Transverse colon (tissue), 4 donors: ENCODE results near the gene CCDC180. TPM values are rescaled to one million over a fixed set of nuclear protein-coding genes. Genes with fewer than 3 reads are reported as not detected.

Source experiments
- DNase-seq: peaks from one replicate; pipeline ENCODE4 v3.0.0-alpha.2; 2019
- H3K27ac ChIP-seq, 4 donors: fragments of 200-600 bp; sonication (generic); 2 replicates each; pipeline ENCODE4 v1.5.1; 2016 to 2018; ENCODE audit warnings: inconsistent platforms in 4 of 4
- H3K27me3 ChIP-seq: fragments of 200-600 bp; sonication (generic); 2 replicates; pipeline ENCODE4 v1.5.1; 2017; ENCODE audit warnings: inconsistent platforms
- H3K36me3 ChIP-seq, 4 donors: fragments of 200-600 bp; sonication (generic); 2 replicates each; pipeline ENCODE4 v1.5.1; 2017 to 2019; ENCODE audit warnings: inconsistent platforms in 4 of 4
- H3K4me1 ChIP-seq, 4 donors: fragments of 200-600 bp; sonication (generic); 2 replicates each; pipeline ENCODE4 v1.5.1; 2017 to 2020; ENCODE audit warnings: inconsistent platforms in 4 of 4
- H3K4me3 ChIP-seq, 4 donors: fragments of 200-600 bp; sonication (generic); 1 replicate in 1 of 4; 2 replicates in 3 of 4; pipeline versions ENCODE4 v1.5.1 to v1.6.1; 2017 to 2019; ENCODE audit warnings: inconsistent platforms in 4 of 4
- H3K9me3 ChIP-seq, 2 donors: fragments of 200-600 bp; sonication (generic); 2 replicates each; pipeline ENCODE4 v1.5.1; 2017 to 2019; ENCODE audit warnings: inconsistent platforms in 2 of 2
- CTCF ChIP-seq, 5 experiments: fragments of 200-600 bp in 3 of 5; fragments of 450-650 bp in 2 of 5; sonication (generic) in 3 of 5; IDR thresholded peaks; 1 replicate in 2 of 5; 2 replicates in 3 of 5; pipeline ENCODE4 v1.5.1; 2016 to 2017; ENCODE audit warnings: antibody characterized with exemption in 5 of 5, inconsistent platforms in 3 of 5, mild to moderate bottlenecking in 2 of 5, moderate library complexity in 1 of 5
- EP300 ChIP-seq: sonication (generic); formaldehyde crosslinking; IDR thresholded peaks from one replicate; pipeline ENCODE4 v1.6.1; 2017; ENCODE audit warnings: antibody characterized with exemption, low read depth
- POLR2A ChIP-seq: fragments of 450-650 bp; IDR thresholded peaks from one replicate; pipeline ENCODE4 v1.6.1; 2016; ENCODE audit warnings: antibody characterized with exemption, mild to moderate bottlenecking, moderate library complexity
- POLR2AphosphoS5 ChIP-seq, 3 donors: sonication (generic); formaldehyde crosslinking; IDR thresholded peaks; one replicate each; pipeline ENCODE4 v1.6.1; 2016; ENCODE audit warnings: antibody characterized with exemption in 3 of 3
- WGBS, 2 donors: methylation state at CpG; one replicate each; pipeline ENCODE4 v1.1.5; 2018; ENCODE audit warnings: low coverage in 1 of 2; 5-methylcytosine and 5-hydroxymethylcytosine counted together
- in situ Hi-C, 4 donors: fragments of 200-750 bp; cut with MboI; loops; one replicate each; pipeline versions ENCODE4 v1.15.0 to v1.15.1; 2017; ENCODE audit warnings: low sequenced_read_pairs in 3 of 4, low pct_ligation_motif_present in 1 of 4, low pct_unique_long_range_greater_than_20kb in 1 of 4
- intact Hi-C: fragments of 100-400 bp; cut with DNase I; formaldehyde crosslinking; loops from one replicate; pipeline ENCODE4 v1.15.1; 2023; ENCODE audit warnings: low total_unique reads
- total RNA-seq, 4 donors: library from RNA; depleted of rRNA; stranded (reverse); fragments of >200 nt; gene quantifications; one replicate each; pipeline ENCODE4 v1.1.0, GENCODE V29; 2016

The CCDC180 gene
- total RNA-seq, 4 donors from 2014 or later: 6.6 to 10.5 (median 7.2) TPM

- H3K9me3 ChIP-seq: no peaks in the 10 kb centered on the region
- no peaks in the 10 kb centered on the region for H3K27me3 ChIP-seq
- TF ChIP-seq POLR2A: no peak
- no peak for TF ChIP-seq EP300
- TF ChIP-seq POLR2AphosphoS5 (IDR thresholded peaks at IDR 0.05): no peak
- TF ChIP-seq CTCF (IDR thresholded peaks at IDR 0.05): no peak
- in situ Hi-C loops: no loop called here
- peaks cover 0 to 11% (median 0%) of the 10 kb centered on the region in 4 donors for H3K36me3 ChIP-seq
- WGBS, 2 donors: 90 to 100% methylated on average over 2 to 7 of the region's 7 CpGs
- H3K4me3 ChIP-seq: no peak overlapping the region
- H3K4me1 ChIP-seq: no peaks in the 10 kb centered on the region
- DNase-seq: no peak
- intact Hi-C loops: no loop called here
- H3K27ac ChIP-seq: no peak overlapping the region
These were observed 9.4 kb downstream of the CCDC180 start for GRCh38 chr9:97316904-97317303.

- no peak for DNase-seq
- in situ Hi-C loops: no loop called here
- WGBS, 2 donors: 95% methylated on average over 6 of the region's 6 CpGs; no CpG with 5 or more reads in 1 of the 2 donors
These were observed 11.0 kb downstream of the CCDC180 start for GRCh38 chr9:97318433-97318832.

GRCh38 chr9:97319395-97319794 is 11.9 kb downstream of the CCDC180 start:
- no peak for TF ChIP-seq POLR2A
- no peak for TF ChIP-seq CTCF (IDR thresholded peaks at IDR 0.05)
- TF ChIP-seq POLR2AphosphoS5 (IDR thresholded peaks at IDR 0.05): no peak
- TF ChIP-seq EP300: no peak
- Histone ChIP-seq H3K27me3 (no peaks in the 10 kb centered on the region), H3K4me1 (no peaks in the 10 kb centered on the region), H3K9me3 (no peaks in the 10 kb centered on the region), H3K4me3 (no peak overlapping the region), H3K27ac (no peak overlapping the region), H3K36me3 (peaks cover 0 to 11% (median 0%) of the 10 kb centered on the region in 4 donors)
- in situ Hi-C loops (no loop called here), intact Hi-C loops (no loop called here)
- no peak for DNase-seq
- 59 to 95% methylated on average over 2 of the region's 2 CpGs for WGBS, 2 donors

More at GRCh38 chr9:97318433-97318832, 11.0 kb downstream of the CCDC180 start:
- intact Hi-C loops: no loop called here
- TF ChIP-seq EP300 (no peak), POLR2AphosphoS5 (IDR thresholded peaks at IDR 0.05) (no peak), POLR2A (no peak), CTCF (IDR thresholded peaks at IDR 0.05) (no peak)
- Histone ChIP-seq H3K9me3 (no peaks in the 10 kb centered on the region), H3K27me3 (no peaks in the 10 kb centered on the region), H3K36me3 (peaks cover 0 to 11% (median 0%) of the 10 kb centered on the region in 4 donors), H3K4me1 (no peaks in the 10 kb centered on the region), H3K4me3 (no peak overlapping the region), H3K27ac (no peak overlapping the region)

- no peak for TF ChIP-seq CTCF (IDR thresholded peaks at IDR 0.05)
- TF ChIP-seq EP300: no peak
- TF ChIP-seq POLR2A: no peak
- TF ChIP-seq POLR2AphosphoS5 (IDR thresholded peaks at IDR 0.05): no peak
- Histone ChIP-seq H3K4me3 (no peak overlapping the region), H3K27ac (no peak overlapping the region), H3K27me3 (no peaks in the 10 kb centered on the region), H3K4me1 (no peaks in the 10 kb centered on the region), H3K9me3 (no peaks in the 10 kb centered on the region), H3K36me3 (peaks cover 0 to 10% (median 0%) of the 10 kb centered on the region in 4 donors)
- in situ Hi-C loops (no loop called here), intact Hi-C loops (no loop called here)
- WGBS, 2 donors: 87% methylated on average over 5 of the region's 5 CpGs; no CpG with 5 or more reads in 1 of the 2 donors
- no peak for DNase-seq
These were observed 12.7 kb downstream of the CCDC180 start for GRCh38 chr9:97320080-97320642.
